Activated CD4-positive, alpha-beta T cell treated with anti-CD3 and anti-CD28 coated beads, Interleukin-2, amount 50 U/mL, for 16 hours (primary cell): Measurements from ENCODE around the gene SMIM5.
"Not testable (repeated sequence)": the region's sequence is repeated elsewhere in the genome, so short reads cannot be mapped to it uniquely, and the experiment has no call there.

Experiments used
- DNase-seq: peaks from one replicate; pipeline ENCODE4 v3.0.0-alpha.2; 2020

SMIM5 gene

DNA sequence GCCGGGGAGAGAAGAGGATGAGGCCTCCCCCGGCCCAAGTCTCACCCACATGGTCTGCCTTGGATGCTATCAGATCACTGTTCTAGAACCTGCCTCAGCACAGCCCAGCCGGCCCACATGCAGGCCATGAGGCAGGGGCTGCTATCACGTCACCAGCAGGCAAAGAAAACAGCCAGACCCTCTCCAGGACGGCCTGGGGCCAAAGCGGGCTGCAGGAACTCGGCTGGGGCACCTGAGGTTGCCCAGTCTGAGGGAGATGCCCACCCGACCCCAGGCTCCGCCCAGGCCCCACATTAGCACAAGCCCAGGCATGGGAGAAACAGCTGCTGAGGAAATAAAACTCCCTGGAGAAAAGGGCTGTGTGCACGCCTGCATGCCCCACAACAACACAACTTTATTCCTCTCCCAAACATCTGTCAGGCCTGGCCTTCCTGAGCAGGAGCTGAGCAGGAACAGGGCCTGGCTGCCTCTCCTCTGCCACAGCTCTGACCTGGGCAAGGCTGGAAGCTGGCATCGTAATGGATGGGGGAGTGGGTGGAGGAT lies 6.7 kb upstream of the SMIM5 start:
- no peak for DNase-seq

DNA sequence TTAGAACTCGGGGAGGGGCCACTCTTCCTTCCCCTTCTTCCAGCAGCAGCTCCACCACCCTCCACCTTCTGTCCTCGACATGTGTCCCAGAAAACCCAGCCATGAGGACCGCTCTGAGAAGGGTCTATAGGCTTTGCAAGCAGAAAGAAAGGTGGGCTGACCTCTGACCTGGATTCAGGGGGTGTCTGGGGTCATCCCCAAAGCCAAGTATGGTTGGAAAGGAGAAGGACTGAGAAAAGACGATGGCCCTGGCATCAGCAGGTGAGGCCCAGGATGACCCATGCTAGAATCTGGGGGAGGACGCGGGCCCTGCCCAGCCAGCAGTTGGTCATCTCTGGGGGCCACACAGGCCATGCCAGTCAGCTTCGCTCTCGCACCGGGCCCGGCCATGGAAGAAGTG lies 6.1 kb upstream of the SMIM5 start:
- no peak for DNase-seq

DNA sequence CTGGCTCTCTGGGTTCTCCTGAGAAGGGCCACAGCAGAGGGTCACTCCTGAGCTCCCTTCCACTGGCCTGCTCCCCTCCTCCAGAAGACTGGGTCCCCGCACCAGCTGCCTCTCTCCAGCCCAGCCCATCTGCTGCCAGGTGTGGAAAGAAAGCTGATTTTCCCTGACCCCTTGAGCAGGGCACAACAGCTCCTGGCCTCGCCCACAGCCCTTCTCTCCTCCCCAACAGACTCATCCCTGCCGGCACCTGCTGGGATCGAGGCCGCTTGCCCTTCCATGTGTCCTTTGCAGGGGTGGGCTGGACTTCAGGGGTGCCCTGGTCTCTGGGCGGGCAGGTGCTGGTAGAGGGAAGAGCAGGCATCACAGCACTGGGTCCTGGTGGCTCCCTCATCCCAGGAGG lies 4.8 kb upstream of the SMIM5 start:
- DNase-seq, result no peak

DNA sequence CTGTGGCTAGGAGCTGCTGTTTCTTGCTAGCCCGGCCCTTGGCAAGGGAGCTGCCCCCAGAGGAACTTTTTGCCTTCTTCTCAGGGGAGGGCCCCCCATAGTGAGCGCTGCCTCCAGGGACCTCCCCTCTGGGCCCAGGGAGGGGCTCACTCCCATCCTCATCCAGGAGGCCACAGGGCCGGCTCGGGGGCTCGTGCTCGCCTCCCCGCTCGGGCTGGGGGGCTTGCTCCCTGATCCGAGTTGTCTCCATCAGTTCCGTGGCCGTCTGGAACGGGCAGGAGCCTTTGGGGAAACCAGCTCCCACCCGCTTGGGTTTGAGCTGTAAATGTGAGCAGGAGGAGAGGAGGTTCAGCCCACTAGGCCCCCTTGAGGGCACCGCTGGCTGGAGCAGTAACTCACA lies 4.1 kb upstream of the SMIM5 start:
- DNase-seq, result no peak

DNA sequence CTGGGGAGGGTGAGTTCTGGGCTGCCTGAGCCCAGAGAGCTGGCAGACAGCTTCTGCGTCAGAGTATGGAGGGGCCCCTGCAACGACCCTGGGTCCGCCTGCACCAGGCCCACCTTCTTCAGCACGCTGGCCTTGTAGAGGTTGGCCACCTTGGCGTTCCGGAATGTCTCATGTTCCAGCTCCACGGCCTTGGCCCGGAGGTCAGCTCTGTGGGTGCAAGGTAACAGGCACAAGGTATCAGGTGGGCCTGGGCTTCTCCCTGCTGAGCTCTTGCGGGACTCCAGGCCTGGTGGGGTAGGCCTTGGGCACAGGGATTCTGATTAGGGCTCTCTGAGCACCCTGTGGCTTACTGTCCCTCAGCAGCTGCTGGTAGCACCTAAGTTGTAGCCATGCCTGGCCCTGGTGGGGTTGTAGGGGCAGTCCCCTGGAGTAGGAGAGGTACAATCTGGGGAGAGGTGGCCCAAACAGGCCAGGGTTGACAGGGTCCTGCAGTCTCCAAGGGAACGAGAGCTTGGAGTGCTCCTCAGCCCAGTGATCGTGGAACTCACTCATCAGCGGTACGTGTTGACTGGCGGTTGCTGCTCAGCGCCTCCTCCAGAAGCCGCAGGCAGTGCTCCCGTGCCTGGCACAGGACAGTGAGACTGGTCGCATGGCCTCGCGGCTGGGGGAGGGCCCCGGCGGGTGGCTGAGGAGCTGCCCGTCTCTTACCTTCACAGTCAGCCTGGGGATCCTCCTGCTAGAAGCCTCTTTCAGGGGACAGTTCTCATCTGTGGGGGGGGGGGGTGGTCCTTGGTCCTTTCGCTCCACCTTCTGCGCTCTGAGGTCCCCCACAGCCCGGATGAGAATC lies 2.9 kb upstream of the SMIM5 start:
- DNase-seq, result no peak

DNA sequence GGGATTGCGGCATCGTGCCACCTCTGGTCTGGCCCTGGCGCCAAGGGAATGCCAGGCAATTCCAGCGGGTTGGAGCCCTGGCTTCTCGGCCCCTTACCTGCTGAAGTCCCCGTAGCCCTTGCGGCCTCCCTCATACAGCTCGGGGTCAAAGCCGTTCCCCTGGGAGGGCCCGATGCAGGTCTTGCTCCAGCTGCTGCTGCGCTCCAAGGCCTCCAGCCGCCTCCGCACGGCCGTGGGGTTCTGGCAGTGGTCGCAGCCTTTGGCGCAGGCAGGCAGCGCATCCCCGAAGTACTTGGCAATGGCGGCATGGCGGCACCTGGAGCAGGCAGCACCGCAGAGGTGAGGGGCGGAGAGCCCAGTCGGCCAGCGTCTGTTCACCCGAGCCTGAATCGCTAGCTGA lies 1.9 kb upstream of the SMIM5 start:
- no peak for DNase-seq

DNA sequence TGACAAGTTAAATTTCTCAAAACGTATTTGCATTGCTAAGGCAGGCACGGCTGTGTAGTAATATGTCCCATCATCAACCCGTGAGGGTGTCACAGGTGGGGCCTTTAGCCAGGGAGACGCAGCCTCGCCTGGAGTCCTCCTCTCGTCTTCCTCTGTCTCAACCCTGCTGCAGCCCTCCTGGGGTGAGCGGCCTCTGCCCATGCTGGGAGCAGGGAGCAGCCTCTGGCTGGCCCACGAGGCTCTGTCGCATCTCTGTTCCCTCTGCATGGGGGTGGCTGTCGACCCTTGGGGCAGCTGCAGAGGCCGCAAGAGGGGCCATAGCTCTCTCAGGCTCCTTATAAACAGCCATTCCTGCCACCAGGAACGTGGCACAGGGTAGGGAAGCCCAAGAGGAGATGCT lies 806 bp upstream of the SMIM5 start:
- DNase-seq, result no peak

DNA sequence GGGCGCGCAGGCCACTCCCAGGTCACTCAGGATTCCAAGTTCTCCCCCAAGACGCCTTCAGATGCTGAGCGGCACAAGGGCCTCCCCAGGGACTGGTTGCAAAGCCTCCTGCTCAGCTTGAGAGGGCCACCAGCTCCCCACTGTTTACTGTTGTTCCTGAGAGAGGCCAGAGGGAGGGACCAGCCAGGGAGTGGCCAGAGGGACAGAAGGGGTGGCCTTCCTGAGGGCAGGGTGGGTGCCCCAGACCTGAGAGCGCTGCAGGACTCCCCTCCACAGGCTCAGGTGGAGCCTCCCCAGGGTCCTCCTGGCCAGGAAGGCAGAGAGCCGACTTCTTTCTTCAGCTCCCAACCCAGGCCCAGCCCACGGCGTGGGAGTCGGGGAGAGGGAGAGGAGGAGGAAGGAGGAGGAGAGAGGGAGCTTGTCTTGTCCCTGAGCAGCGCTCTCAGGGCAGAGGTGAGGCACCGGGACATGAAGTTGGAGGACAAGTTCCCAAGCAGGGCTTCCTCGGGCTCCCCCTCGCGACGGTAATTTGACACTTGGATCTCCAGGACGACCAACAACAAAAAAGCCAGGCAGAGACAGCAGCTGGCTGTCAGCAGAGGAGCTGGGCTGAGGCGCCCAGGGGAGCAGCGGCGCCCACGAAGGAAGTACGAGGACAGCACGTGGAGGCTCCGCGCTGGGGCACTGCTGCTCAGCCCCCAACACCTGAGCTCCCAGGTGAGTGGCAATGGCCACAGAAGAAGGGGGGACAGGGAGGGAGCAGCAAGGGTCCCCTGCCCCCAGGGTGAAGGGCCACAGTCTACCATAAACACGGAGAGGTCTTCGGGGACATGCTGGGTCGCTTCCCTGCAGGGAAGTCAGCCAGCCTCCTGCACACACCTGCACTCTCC lies 497 bp downstream of the SMIM5 start:
- DNase-seq, result peak; percentile 44

DNA sequence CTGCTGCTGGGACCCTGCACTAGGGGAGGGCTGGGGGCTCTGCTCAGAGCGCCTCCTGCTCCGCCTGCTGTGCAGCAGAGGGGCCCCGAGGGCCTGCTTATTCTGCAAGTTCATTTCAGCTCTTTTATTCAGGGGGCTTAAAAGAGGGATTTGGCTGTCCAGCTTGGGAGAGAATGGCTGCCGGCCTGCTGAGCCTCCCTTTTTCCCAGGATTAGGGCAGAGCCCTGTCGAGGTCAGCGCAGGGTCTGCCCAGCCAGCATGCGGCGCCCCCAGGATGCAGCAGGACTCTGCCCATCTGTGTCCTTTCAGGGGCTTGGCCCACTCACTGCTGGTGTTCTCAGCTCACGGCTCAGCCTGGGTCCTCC lies 1.1 kb downstream of the SMIM5 start:
- DNase-seq, result no peak

DNA sequence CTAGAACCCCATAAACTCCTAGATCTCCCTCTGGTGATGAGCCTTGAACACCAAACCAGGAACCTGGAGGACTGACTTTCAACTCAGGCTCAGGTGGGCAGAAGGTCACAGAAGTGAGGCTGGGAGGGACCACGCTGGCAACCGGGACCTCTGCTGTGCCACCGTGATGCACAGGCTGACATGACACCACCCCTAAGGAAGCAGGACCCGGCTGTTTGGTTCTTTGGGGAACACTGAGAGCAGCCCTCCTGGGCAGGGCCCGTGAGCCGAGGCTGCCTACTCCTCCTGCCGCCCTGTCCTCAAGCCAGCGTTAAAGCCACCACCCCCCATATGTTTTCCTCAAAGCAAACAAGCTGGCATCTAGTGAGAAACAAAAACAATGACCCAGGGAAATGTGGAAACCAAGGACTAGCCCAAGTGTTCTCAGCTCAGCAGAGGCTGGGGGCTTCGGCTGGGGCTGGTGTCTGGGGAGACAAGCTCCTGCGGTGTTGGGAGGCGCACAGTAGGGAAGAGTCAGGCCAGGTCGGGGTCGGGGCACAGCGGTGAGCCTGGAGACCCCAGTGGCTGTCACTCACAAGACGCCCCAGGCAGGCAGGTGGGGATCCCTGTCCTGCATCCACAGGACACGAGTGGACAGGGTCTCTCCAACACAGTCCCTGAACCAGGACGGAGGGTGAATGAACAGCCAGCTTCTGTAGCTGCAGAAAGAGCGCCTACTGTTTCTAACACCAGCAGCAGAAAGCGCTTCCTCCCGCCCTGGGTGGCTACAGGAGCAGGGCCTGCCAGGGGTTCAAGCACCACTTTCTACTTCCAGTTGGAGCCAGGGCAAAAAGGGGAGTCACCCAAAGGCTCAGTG lies 1.7 kb downstream of the SMIM5 start:
- no peak for DNase-seq

DNA sequence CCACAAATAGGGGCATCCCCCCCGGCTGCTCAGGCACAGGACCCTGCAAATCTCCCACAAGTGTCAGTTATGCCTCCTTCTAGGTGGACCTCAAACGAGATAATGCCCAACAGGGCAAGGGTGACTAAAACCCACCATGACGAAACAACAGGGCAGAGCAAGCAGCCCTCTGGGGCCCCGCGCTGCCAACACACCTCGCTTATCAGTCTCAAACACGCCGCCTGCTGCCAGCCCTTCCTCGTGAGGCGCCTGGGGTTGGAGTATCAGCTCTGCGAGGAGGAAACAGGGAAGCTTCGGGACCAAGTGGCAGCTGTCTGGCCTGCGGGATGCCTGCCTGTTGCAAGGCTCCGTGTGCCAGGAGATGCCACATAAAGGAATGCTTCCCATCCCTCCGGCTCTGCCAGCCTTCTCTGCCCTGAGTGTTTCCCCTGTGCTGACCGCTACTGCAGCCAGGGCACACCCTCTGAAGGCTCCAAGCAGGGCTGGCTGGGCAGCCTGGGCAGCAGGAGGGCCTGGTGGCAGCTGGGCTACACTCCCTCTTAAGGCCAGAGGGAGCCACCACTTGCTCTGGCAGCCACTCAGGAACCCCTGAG lies 2.5 kb downstream of the SMIM5 start:
- no peak for DNase-seq

DNA sequence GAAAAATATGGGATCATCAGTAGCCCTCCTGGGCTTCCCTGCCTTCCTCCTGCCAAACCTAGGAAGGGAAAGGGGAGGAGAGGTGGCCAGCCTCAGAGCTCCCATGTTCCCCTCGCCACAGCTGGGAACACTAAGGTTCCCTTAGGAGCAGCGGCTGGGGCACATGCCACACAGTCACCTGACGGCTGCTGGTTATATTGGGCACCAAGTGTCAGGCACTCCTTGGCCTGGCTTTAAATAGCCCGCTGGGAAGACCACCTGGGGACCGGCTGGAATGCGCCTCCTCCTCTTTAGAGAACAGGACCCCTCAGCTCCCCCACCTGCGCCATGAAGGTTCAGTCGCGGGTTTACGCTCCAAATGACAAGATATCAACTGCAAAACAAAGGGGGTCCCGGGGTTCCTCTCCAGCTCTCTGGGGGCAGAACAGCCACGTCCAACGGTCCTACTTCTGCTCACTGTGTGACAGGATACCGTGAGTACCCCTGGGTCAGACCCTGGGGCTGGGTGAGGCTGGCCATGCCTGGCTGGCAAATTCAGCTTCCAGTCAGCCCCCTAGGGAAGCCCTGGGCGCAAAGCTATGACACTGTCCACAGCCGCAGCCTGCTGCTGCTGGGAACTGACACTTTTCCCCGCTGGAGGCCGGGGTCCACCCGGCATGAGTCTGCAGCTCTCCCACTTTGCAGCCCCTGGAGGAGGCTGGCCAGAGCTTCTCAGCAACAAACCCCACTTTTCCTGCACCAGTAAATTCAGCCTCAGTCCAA lies 3.3 kb downstream of the SMIM5 start:
- no peak for DNase-seq

DNA sequence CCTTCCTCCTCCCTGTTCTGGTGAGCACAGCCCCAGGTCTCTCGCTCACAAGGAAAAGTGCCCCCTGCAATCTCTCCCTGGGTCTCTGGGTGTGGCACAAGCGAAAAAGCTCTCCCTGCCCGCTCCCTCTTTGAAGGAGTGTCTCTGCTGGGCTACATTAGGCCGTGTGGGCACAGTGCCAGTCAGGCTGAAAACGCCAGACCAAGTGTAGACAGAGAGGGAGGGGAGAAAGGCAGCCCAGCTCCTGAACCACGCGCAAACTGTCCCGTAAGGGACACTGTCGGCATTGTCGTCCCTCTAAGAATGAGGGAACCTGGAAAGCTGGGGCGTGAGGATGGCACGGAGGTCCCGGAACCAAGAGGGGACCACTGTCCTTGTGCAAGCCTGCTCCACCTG lies 3.9 kb downstream of the SMIM5 start:
- no peak for DNase-seq

DNA sequence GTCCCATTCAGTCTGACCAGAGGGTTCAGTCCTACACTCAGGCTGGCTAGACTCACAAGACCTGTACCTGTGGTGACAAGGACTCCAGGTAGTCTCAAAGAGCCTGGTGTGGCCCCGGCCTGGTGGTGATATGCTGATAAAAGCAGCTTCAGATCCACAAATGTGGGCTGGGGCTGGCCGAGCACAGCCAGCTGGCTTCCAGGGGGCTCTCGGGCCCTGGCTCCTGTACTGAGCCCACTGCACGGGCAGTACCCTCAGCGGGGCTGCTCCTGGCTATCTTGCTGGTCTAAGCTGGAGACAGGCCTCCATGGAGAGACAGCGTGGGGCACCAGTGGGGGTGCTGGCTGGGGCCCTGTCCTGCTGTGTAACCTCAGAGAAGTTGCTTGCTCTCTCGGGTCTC lies 4.3 kb downstream of the SMIM5 start:
- no peak for DNase-seq

DNA sequence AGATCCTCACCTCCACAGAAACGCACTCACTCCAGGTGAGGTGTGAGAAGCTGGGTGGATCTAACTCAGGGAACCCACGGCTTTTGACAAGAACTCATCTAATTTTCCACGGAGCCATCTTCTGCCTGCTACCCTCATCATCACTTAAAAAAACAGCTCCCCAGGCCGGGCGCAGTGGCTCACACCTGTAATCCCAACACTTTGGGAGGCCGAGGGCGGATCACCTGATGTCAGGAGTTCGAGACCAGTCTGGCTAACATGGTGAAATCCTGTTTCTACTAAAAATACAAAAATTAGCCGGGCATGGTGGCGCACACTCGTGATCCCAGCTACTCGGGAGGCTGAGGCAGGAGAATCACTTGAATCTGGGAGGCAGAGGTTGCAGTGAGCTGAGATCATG lies 4.8 kb downstream of the SMIM5 start:
- not testable (repeated sequence) for DNase-seq

DNA sequence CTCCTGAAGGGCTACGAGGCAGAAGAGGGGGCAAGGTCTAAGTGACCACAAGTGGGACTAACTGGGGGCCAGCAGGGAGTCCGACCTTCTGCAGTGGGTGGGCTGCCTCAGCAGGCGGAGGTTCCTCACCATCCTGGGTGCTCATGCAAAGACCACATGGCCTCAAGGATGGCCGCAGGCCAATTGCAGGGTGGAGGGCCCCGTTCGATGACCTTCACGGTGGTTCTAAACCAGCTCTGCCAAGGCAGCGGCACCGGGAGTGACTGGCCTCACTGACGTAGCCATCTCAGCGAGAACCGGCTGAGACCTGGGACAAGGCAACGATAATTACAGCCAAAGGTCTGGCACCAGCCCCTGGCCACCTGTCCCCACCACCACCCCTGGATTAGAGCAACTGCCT lies 5.7 kb downstream of the SMIM5 start:
- DNase-seq, result no peak

DNA sequence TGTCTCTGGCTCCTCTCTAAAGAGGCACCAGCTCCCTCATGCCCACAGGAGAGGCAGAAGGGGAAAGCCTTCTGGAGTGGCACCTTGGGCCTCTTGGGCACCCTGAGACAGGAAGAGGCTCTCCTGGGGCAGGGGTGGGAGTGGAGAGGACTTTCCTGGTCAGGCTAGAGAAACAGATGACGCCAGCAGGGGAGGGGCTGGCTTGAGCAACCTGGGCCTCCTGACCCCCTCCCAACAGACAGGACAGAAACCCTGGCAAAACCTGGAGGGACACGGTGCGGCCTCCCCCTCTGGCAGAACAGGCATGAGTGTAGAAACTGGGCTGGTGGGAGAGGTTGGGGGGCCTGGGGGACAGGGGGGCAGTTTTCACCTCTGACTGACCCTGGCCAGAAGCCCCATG lies 6.1 kb downstream of the SMIM5 start:
- no peak for DNase-seq

DNA sequence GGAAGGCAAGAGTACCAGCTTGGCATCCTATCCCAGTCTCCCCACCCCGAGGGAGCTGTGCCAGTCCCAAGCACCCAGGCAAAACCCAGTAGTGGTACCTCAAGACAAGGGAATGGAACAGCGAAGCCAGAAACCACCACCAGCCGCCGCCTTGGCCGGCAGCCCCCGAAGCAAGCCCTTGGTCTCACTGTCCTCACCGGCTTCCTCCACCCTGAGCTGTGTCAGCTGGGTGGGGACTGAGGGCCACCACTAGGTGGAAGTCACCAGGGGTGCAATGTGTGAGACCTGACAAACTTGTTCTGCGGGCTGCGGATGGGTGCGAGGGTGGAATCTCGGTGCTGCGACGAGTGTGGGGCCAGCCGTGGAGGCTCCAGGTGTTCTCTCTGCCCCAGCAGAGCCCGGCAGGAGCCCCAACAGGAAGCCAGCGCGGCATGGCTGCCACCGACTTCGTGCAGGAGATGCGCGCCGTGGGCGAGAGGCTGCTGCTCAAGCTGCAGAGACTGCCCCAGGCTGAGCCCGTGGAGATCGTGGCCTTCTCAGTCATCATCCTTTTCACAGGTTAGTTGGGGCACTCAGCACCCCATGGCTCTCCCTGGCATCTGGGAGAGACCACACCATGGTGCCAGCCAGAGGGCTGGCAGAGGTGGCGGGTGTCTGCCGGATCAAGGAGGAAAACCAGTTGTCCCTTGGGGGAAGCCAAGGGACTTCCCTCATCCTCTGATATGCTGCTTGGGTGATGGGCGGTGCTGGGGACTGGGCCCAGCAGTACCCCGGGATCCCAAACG lies 6.7 kb downstream of the SMIM5 start:
- no peak for DNase-seq

DNA sequence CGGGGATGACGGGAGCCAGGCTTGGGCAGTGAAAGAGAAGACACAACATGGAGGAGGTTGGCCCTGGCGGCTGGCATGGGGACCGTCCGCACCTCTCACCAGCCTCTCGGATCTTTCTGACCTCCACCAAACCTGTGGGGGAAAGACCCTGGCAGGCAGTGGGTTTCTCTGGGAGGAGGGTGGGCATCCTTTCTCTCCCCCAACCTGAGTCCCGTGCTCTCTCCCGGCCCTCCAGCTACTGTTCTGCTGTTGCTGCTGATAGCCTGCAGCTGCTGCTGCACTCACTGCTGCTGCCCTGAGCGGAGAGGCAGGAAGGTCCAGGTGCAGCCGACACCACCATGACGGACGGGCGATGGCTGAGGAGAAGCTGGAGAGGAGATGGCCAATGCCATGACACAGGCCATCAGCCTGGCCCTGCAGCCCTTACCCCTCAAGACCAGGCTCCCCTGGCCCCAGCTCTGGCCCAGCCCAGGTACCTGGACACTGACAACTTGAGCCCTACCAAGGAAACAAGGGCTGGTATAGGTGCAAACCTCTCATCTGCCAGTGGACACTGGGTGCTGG lies 7.4 kb downstream of the SMIM5 start:
- no peak for DNase-seq

DNA sequence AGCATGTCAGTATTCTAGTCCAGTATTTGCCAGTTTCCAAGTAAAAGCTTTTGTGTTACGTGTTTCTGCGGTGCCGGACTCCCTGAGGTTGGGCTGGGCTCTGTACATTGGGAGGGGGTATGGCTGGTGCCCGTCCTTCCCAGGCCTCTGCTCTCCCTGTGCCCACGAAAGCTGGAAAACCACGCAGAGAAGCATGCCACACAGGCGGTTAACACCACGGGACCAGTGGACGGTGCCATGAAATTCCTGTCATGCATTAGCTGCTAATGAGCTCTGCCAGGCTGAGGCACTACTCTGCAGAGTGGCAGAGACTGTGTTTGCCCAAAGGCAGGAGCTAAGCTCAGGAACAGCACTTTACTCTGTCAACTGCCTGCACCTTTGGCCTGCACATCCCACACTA lies 8.1 kb downstream of the SMIM5 start:
- DNase-seq, result no peak
